GM13976 (cell line): ENCODE measurements around the gene ZC3H12A.
"Not testable (repeated sequence)": the region's sequence is repeated elsewhere in the genome, so short reads cannot be mapped to it uniquely, and the experiment has no call there.

Experiments
- DNase-seq: peaks from one replicate; pipeline ENCODE4 v3.0.0; 2012; ENCODE audit warnings: low spot score
- CTCF ChIP-seq: IDR thresholded peaks from 2 replicates; pipeline ENCODE4 v1.5.1; 2012; ENCODE audit warnings: borderline replicate concordance, mild to moderate bottlenecking; ENCODE audit not compliant: insufficient read depth; ENCODE audit errors: extremely low read depth, missing control alignments, control extremely low read depth
- in situ Hi-C: fragments of 300-500 bp; cut with MboI; formaldehyde crosslinking; loops from one replicate; pipeline ENCODE4 v1.12.0; 2022; ENCODE audit warnings: low sequenced_read_pairs, mixed read lengths, inconsistent platforms; ENCODE audit not compliant: unreplicated experiment

Gene ZC3H12A

GRCh38 chr1:37509181-37509580, 34.8 kb downstream of the ZC3H12A start:
- no peak for DNase-seq
- in situ Hi-C loops, result no loop called here
- TF ChIP-seq CTCF, result no peak

GRCh38 chr1:37513795-37514349, 39.5 kb downstream of the ZC3H12A start:
- in situ Hi-C loops, result no loop called here
- TF ChIP-seq CTCF, result no peak
- peak; percentile 71 for DNase-seq

GRCh38 chr1:37514350-37515184, 40.2 kb downstream of the ZC3H12A start, which contains the start of gene MEAF6:
Gene MEAF6, minus strand, starts transcription at chr1:37514766. Its CDS starts 20 bp downstream, at chr1:37514746.
- DNase-seq, result peak; percentile 94
- in situ Hi-C loops, result no loop called here
- peak; percentile 59 for TF ChIP-seq CTCF

- DNase-seq, result no peak
- in situ Hi-C loops, result no loop called here
- TF ChIP-seq CTCF, result no peak
Measured at GRCh38 chr1:37515185-37516034, 41.0 kb downstream of the ZC3H12A start.

- TF ChIP-seq CTCF, result no peak
- DNase-seq, result no peak
- in situ Hi-C loops, result no loop called here
Measured at GRCh38 chr1:37517569-37517968, 43.2 kb downstream of the ZC3H12A start.

- in situ Hi-C loops, result not testable (repeated sequence)
Measured at GRCh38 chr1:37518241-37518640, 43.9 kb downstream of the ZC3H12A start.

GRCh38 chr1:37518929-37519328, 44.5 kb downstream of the ZC3H12A start:
- DNase-seq, in situ Hi-C loops: not testable (repeated sequence)

More at GRCh38 chr1:37518241-37518640, 43.9 kb downstream of the ZC3H12A start:
- DNase-seq, result not testable (repeated sequence)
